KMS-11 (cell line): ENCODE data around the gene IL1RAPL1.

ENCODE experiments used
- H2AFZ ChIP-seq: fragments of 200-600 bp; sonication (generic); 2 replicates; pipeline ENCODE4 v1.6.1; 2016; ENCODE audit warnings: antibody characterized with exemption, mixed run types, low read depth
- H3K27ac ChIP-seq: fragments of 200-600 bp; sonication (generic); 2 replicates; pipeline ENCODE4 v1.6.1; 2016; ENCODE audit warnings: mild to moderate bottlenecking, mixed run types
- H3K27me3 ChIP-seq: fragments of 200-600 bp; sonication (generic); 2 replicates; pipeline ENCODE4 v1.6.1; 2017; ENCODE audit warnings: mild to moderate bottlenecking, low read depth, mixed run types, moderate library complexity; ENCODE audit not compliant: insufficient read depth
- H3K36me3 ChIP-seq: fragments of 200-600 bp; sonication (generic); 2 replicates; pipeline ENCODE4 v1.6.1; 2017; ENCODE audit warnings: mild to moderate bottlenecking, mixed run types; ENCODE audit not compliant: insufficient read depth
- H3K4me1 ChIP-seq: fragments of 200-600 bp; sonication (generic); 2 replicates; pipeline ENCODE4 v1.6.1; 2016; ENCODE audit warnings: mild to moderate bottlenecking, low read depth, mixed run types; ENCODE audit not compliant: poor library complexity, severe bottlenecking
- H3K4me2 ChIP-seq: fragments of 200-600 bp; sonication (generic); 2 replicates; pipeline ENCODE4 v1.7.0; 2016; ENCODE audit warnings: mild to moderate bottlenecking, mixed run types
- H3K4me3 ChIP-seq: fragments of 200-600 bp; sonication (generic); IDR thresholded peaks from 2 replicates; pipeline ENCODE4 v1.6.1; 2017; ENCODE audit warnings: low read depth, low read length, mixed read lengths; ENCODE audit not compliant: insufficient read depth
- H3K79me2 ChIP-seq: fragments of 200-600 bp; sonication (generic); 2 replicates; pipeline ENCODE4 v1.6.1; 2016; ENCODE audit warnings: low read depth, mixed run types; ENCODE audit not compliant: insufficient read depth
- H3K9ac ChIP-seq: fragments of 200-600 bp; sonication (generic); 2 replicates; pipeline ENCODE4 v1.6.1; 2016; ENCODE audit warnings: mild to moderate bottlenecking, mixed run types
- H4K20me1 ChIP-seq: fragments of 200-600 bp; sonication (generic); 2 replicates; pipeline ENCODE4 v1.6.1; 2016; ENCODE audit warnings: mild to moderate bottlenecking, mixed run types; ENCODE audit not compliant: insufficient read depth
- TF ChIP-seq, protein P1 (sequence below): fragments of 200-600 bp; sonication (generic); conservative IDR thresholded peaks from 2 replicates; pipeline ENCODE4 v1.6.1; 2017; ENCODE audit warnings: low read depth, mild to moderate bottlenecking, antibody characterized with exemption, low read length, moderate library complexity, mixed read lengths

Gene IL1RAPL1

DNA sequence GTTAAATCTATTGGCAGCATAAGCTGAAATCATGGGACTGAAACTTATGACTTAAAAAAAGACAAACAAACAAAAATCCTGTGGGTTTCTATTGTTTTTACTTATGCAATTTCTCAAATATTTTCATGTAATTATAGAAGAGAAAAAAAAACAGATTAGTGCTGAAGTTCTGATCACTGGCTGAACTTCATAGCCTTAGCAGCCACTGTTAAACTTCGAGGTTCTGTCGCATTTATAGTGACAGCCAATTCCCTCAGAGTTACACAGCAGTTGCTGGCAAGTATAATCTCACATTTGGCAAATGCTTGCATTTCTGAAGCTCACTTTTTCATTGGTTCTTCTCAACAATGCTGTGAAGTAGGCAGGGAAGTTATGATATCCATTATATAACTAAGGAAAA, 879.2 kb downstream of the IL1RAPL1 start:
- H3K79me2 ChIP-seq = no peaks in the 10 kb centered on the region
- H4K20me1 ChIP-seq = no peaks in the 10 kb centered on the region
- H3K27ac ChIP-seq = no peak overlapping the region
- H3K4me3 ChIP-seq = no peak overlapping the region
- no peaks in the 10 kb centered on the region for H3K4me1 ChIP-seq
- H2AFZ ChIP-seq = no peak overlapping the region
- no peak overlapping the region for H3K9ac ChIP-seq
- H3K36me3 ChIP-seq = no peaks in the 10 kb centered on the region
- TF ChIP-seq, protein P1, sequence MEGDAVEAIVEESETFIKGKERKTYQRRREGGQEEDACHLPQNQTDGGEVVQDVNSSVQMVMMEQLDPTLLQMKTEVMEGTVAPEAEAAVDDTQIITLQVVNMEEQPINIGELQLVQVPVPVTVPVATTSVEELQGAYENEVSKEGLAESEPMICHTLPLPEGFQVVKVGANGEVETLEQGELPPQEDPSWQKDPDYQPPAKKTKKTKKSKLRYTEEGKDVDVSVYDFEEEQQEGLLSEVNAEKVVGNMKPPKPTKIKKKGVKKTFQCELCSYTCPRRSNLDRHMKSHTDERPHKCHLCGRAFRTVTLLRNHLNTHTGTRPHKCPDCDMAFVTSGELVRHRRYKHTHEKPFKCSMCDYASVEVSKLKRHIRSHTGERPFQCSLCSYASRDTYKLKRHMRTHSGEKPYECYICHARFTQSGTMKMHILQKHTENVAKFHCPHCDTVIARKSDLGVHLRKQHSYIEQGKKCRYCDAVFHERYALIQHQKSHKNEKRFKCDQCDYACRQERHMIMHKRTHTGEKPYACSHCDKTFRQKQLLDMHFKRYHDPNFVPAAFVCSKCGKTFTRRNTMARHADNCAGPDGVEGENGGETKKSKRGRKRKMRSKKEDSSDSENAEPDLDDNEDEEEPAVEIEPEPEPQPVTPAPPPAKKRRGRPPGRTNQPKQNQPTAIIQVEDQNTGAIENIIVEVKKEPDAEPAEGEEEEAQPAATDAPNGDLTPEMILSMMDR = no peak
- no peak overlapping the region for H3K4me2 ChIP-seq
- no peaks in the 10 kb centered on the region for H3K27me3 ChIP-seq

DNA sequence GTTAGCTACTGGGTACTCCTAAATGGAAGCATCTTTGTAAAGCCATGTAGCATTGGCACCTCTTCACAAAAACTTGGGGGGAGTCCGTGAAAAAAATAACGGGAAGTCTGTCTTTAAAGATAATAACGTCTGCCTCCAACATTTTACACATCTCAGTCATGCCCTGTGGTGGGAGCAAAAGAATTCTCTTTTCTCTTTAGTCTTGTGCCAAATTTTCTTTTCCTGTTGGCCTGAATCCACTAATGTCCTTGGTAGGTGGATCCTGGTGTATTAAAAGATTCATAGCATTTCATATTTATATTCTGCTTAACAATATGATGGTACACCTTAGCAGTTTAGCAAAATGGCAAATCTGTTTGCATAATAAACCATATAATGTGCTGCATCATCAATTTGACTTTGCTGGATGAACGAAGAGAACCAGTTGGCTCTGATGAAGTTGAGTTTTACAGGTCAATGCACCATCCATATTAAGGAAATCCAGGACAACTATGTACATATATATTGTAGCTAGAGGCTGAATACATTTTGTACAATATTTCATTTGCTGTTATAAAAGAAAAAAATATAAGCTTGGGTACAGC, 881.8 kb downstream of the IL1RAPL1 start:
- no peak overlapping the region for H2AFZ ChIP-seq
- no peaks in the 10 kb centered on the region for H3K36me3 ChIP-seq
- TF ChIP-seq, protein P1 = no peak
- H4K20me1 ChIP-seq = no peaks in the 10 kb centered on the region
- H3K27ac ChIP-seq = no peak overlapping the region
- H3K4me1 ChIP-seq = no peaks in the 10 kb centered on the region
- H3K27me3 ChIP-seq = no peaks in the 10 kb centered on the region
- H3K79me2 ChIP-seq = no peaks in the 10 kb centered on the region
- no peak overlapping the region for H3K4me2 ChIP-seq
- no peak overlapping the region for H3K4me3 ChIP-seq
- no peak overlapping the region for H3K9ac ChIP-seq

DNA sequence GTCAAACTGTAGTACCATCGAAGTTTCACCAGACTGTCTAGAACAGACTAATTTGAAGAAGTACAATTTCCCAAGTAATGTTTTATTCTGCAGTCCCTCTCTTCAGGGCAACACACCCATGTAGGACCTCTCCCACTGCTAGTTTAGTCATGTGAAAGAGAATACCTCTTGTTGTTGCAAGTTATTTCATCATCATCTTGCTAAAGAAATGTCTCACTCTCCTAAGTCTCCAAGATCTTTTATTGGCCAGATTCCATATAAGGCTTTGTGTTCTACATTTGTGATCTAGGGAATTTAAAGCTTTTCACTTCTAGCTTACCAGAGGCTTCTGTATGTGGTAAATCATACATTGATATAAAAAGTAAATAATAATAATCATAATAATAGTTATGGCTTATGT, 882.8 kb downstream of the IL1RAPL1 start:
- Histone ChIP-seq H3K4me3 (no peak overlapping the region), H3K79me2 (no peaks in the 10 kb centered on the region), H3K4me2 (no peak overlapping the region), H3K27ac (no peak overlapping the region), H3K36me3 (no peaks in the 10 kb centered on the region), H3K4me1 (no peaks in the 10 kb centered on the region), H4K20me1 (no peaks in the 10 kb centered on the region), H2AFZ (no peak overlapping the region), H3K9ac (no peak overlapping the region), H3K27me3 (no peaks in the 10 kb centered on the region)
- TF ChIP-seq, protein P1 = no peak

DNA sequence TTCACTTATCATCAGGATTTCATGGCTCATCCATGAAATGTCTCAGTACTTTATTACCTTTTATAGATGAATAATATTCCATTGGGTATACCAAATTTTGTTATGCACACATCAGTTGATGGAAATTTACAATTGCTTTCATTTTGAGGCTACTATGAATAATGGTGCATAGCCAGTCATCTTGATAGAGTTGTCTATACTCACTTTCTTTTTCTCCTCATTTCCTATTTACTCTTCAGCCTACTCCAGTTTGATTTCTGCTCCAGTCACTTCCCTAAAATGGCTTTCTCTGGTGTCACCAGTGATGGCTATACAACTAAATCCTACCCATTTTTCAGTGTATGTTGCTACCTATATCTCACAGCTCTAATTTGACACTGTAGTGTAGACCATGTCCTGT, 884.6 kb downstream of the IL1RAPL1 start:
- no peaks in the 10 kb centered on the region for H3K27me3 ChIP-seq
- no peaks in the 10 kb centered on the region for H3K36me3 ChIP-seq
- H3K9ac ChIP-seq = no peak overlapping the region
- no peaks in the 10 kb centered on the region for H3K79me2 ChIP-seq
- H3K27ac ChIP-seq = no peak overlapping the region
- TF ChIP-seq, protein P1 = no peak
- no peak overlapping the region for H3K4me3 ChIP-seq
- no peaks in the 10 kb centered on the region for H4K20me1 ChIP-seq
- H3K4me1 ChIP-seq = no peaks in the 10 kb centered on the region
- no peak overlapping the region for H2AFZ ChIP-seq
- no peak overlapping the region for H3K4me2 ChIP-seq
